GM19395 (cell line): ENCODE data around the gene LCN2.
"Not testable (repeated sequence)": the region's sequence is repeated elsewhere in the genome, so short reads cannot be mapped to it uniquely, and the experiment has no call there.

Experiments used
- ATAC-seq: cut with Tn5 transposase; IDR thresholded peaks from one replicate; pipeline ENCODE4 v1.9.1; 2021; ENCODE audit warnings: mild to moderate bottlenecking, moderate library complexity; ENCODE audit not compliant: unreplicated experiment

The LCN2 gene

DNA sequence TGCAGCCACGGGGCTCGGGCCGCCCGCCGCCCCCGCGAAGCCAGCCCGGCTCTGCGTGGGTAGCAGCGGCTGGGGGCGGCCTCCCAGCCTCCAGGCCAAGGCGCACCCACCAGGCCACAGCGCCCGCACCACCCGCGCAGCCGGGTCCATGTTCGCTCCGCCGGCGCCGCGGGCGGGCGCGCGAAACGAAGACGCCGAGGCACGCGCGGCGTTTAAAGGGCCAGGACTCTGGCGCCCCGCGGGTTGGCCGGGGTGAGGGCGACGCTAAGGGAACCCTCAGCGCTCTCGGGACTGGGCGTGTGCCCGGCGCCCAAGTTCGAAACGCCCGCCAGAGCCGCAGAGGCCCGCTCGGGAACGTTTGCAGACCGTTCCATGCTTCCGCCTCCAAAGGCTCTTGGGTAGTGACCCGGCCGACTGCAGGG, 21.7 kb upstream of the LCN2 start, which contains the start of gene PTGES2:
Gene PTGES2, minus strand, starts transcription at position 162 of the 422 bp plus-strand sequence. Its CDS starts 12 bp downstream, at position 150.
- peak; percentile 56 for ATAC-seq

- ATAC-seq: peak; percentile 72
Observed at GRCh38 chr9:128127990-128128835, 21.0 kb upstream of the LCN2 start.

GRCh38 chr9:128128836-128129590, 20.2 kb upstream of the LCN2 start:
- no peak for ATAC-seq

DNA sequence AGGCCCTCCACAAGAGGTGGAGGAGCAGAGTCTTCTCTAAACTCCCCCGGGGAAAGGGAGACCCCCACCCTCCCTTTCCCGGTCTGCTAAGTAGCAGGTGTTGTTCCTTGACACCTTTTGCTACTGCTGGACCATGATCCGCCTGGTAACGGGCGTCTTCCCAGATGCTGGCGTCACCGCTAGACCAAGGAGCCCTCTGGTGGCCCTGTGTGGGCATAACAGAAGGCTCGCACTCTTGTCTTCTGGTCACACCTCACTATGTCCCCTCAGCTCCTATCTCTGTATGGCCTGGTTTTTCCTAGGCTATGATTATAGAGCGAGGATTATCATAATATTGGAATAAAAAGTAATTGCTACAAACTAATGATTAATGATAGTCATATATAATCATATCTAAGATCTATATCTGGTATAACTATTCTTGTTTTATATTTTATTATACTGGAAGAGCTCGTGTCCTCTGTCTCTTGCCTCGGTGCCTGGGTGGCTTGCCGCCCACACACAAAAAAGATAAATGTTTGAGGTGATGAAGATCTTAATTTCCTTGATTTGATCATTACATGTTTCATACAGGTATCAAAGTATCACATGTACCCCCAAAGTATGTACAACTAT, 19.2 kb upstream of the LCN2 start:
- ATAC-seq: not testable (repeated sequence)

- not testable (repeated sequence) for ATAC-seq
Observed at GRCh38 chr9:128130651-128131050, 18.6 kb upstream of the LCN2 start.

- not testable (repeated sequence) for ATAC-seq
Observed at GRCh38 chr9:128131346-128131745, 17.9 kb upstream of the LCN2 start.

- not testable (repeated sequence) for ATAC-seq
Observed at GRCh38 chr9:128132139-128132538, 17.1 kb upstream of the LCN2 start.

DNA sequence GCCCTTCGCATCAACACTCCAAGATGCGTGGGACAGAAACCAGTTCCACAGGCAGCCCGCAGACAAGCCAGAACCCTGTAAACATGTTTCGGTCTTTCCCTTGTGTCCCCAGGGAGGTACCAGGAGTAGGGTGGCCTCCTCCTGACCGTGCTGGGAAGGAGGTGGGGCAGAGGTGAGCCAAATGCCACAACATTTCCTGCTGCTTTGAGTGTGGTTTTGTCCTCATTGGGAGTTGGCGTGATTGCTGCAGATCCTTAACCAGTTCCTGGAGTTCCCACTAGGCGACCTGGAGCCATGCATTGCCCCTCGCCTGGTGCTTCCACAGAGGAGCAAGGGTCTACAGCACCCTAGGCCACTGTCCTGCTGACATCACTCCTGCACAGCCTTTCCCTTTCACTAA, 13.7 kb upstream of the LCN2 start:
- not testable (repeated sequence) for ATAC-seq

DNA sequence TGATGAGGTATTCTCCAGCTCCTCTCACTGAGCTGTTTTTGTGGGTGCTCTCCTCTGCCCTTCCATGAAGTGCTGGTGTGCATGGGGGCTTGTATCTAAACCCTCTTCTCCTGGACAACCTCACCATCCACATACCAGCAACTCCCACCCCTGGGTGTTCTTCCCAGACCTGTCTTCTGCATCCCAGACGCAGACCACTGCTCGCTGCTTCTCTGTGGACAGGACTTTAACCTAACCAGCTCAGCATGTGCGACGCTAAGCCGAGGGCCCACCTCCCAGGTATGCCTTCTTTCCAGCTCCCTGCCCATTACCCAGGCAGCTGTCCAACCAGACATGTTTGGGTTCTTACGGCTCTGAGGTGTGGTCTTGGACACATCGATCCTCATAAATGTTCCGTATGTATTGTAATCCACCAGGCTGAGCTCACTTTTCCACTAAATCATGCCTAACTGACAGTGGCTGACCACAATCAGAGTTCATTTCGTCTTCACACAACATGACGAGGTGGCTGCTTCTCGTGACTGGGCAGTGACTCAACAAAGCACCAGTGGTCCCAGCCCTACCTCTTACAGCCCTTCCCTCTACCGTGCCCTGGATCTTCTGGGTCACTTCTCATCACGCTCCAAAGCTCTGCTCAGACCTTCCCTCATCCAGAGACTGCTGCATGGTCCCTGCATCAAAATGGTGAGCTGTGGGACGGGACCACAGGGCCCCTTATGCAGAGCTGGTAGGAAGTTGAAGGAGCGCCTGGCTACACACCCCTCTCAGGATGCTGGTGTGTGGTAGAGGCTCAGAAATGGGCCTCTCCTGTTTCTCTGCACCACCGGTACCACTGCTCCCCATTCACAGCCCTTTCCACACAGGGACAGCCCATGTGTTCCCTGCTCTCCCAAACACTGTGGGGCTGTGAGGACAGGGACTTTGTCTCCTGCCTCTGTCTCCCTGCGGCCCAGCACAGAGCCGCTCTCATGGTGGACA, 12.1 kb upstream of the LCN2 start:
- no peak for ATAC-seq

- no peak for ATAC-seq
Observed at GRCh38 chr9:128138001-128138400, 11.3 kb upstream of the LCN2 start.

DNA sequence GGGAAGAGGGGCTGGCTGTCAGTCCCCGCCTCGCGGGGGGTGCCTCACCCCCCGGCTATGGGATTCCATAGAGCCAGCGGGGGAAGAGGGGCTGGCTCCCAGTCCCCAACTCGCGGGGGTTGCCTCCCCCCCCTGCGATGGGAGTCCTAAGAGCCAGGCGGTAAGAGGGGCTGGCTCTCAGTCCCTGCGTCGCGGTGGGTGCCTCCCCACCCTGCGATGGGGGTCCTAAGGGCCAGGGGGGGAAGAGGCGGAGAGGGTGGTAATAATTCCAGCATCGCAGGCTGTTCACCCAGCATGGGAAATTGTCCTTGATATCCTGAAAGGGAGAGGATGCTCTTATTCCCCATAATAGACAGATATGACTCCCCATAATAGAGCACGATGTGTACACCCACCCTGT, 9.6 kb upstream of the LCN2 start:
- no peak for ATAC-seq

DNA sequence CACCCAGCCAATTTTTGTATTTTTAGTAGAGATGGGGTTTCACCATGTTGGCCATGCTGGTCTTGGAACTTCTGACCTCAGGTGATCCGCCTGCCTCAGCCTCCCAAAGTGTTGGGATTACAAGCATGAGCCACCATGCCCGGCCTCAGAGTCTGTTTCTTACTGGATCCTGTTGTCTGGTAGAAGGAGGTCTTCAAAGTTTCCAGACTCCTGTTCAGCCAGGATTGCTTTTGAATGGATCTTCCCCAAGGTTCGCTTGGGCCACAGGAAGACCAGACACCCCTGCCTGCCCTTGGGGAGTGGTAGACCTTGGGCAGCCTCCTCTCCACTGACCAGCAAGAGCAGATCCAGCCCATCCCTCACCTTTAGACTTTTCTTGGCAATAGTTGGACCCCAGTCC, 7.6 kb upstream of the LCN2 start:
- ATAC-seq: no peak

GRCh38 chr9:128142061-128142460, 7.2 kb upstream of the LCN2 start:
- ATAC-seq: no peak

DNA sequence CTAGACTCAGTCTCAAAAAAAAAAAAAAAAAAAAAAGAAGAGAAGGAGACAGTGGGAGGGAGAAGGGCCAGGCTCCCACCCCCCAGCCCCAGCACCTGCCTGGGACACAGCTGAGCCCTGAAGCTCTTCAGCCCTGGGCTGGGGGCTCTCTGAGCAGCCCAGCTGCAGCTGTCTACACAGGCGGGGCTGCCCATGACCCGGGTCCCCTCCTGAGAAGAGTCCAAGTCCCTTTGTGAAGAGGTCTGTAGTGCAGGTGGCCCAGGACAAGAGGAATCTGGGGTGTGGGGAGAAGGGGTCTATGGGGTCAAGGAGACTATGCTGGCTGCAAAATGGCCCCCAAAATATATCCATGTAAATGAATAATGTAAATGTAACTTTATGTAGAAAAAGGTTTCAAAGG, 6.7 kb upstream of the LCN2 start:
- ATAC-seq: no peak

GRCh38 chr9:128143525-128144238, 5.6 kb upstream of the LCN2 start:
- no peak for ATAC-seq

GRCh38 chr9:128144239-128145181, 4.7 kb upstream of the LCN2 start:
- ATAC-seq: no peak

- no peak for ATAC-seq
Observed at GRCh38 chr9:128145536-128145935, 3.7 kb upstream of the LCN2 start.

DNA sequence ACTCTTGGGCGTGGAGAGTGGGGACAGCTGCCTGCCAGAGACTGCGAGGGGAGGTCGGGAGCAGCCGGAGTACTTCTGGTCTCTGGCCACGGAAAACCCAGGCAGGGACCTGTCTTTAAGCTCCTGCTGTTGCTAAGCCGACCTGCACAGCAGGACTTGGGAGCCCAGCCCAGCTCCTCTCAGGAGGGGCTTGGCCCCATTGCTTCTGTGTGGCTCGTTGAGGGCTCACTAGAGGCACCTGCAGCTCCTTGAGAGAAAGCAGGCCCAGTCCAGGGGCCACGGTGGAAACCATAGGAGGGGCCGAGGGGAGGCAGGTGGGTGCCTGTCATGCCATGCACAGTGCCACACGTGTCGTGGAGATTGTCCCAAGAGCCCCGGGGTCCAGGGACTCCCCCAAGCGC, 3.3 kb upstream of the LCN2 start:
- ATAC-seq: no peak
